Measurements from ENCODE around the gene DMBT1.
"Not testable (repeated sequence)": the region's sequence is repeated elsewhere in the genome, so short reads cannot be mapped to it uniquely, and the experiment has no call there.

Gene DMBT1

GRCh38 chr10:122577311-122577885 lies 16.8 kb downstream of the DMBT1 start:
- DNase-seq (ENCODE audit: low spot score) (no peak), FAIRE-seq (no peak)

- not testable (repeated sequence) for FAIRE-seq; DNase-seq (ENCODE audit: low spot score)
Observed at GRCh38 chr10:122586070-122586469, 25.5 kb downstream of the DMBT1 start.

GRCh38 chr10:122587098-122587760 lies 26.7 kb downstream of the DMBT1 start:
- FAIRE-seq = no peak
- DNase-seq (ENCODE audit: low spot score) = no peak

GRCh38 chr10:122588381-122588780 lies 27.8 kb downstream of the DMBT1 start:
- DNase-seq (ENCODE audit: low spot score) = no peak
- no peak for FAIRE-seq

GRCh38 chr10:122590153-122590552 lies 29.6 kb downstream of the DMBT1 start:
- no peak for DNase-seq (ENCODE audit: low spot score)
- FAIRE-seq = no peak

- DNase-seq (ENCODE audit: low spot score) = no peak
- FAIRE-seq = no peak
Observed at GRCh38 chr10:122591736-122592135, 31.2 kb downstream of the DMBT1 start.

- FAIRE-seq = no peak
Observed at GRCh38 chr10:122592161-122592560, 31.6 kb downstream of the DMBT1 start.

GRCh38 chr10:122617476-122618270 lies 57.1 kb downstream of the DMBT1 start:
- FAIRE-seq = no peak
- DNase-seq (ENCODE audit: low spot score) = no peak

More at GRCh38 chr10:122592161-122592560, 31.6 kb downstream of the DMBT1 start:
- DNase-seq (ENCODE audit: low spot score) = no peak

GRCh38 chr10:122618461-122619165 lies 58.1 kb downstream of the DMBT1 start:
- no peak for FAIRE-seq
- DNase-seq (ENCODE audit: low spot score) = no peak

GRCh38 chr10:122620961-122621360 lies 60.4 kb downstream of the DMBT1 start:
- not testable (repeated sequence) for DNase-seq (ENCODE audit: low spot score); FAIRE-seq

- DNase-seq (ENCODE audit: low spot score) (no peak), FAIRE-seq (no peak)
Observed at GRCh38 chr10:122624546-122624945, 64.0 kb downstream of the DMBT1 start.

GRCh38 chr10:122630526-122630925 lies 70.0 kb downstream of the DMBT1 start:
- DNase-seq (ENCODE audit: low spot score) (no peak), FAIRE-seq (no peak)

- DNase-seq (ENCODE audit: low spot score) = no peak
- FAIRE-seq = no peak
Observed at GRCh38 chr10:122632031-122632430, 71.5 kb downstream of the DMBT1 start.

GRCh38 chr10:122632576-122632975 lies 72.0 kb downstream of the DMBT1 start:
- DNase-seq (ENCODE audit: low spot score) (no peak), FAIRE-seq (no peak)

GRCh38 chr10:122636953-122637352 lies 76.4 kb downstream of the DMBT1 start:
- DNase-seq (ENCODE audit: low spot score) = no peak

GRCh38 chr10:122637376-122637775 lies 76.8 kb downstream of the DMBT1 start:
- DNase-seq (ENCODE audit: low spot score) (no peak), FAIRE-seq (no peak)

More at GRCh38 chr10:122636953-122637352, 76.4 kb downstream of the DMBT1 start:
- no peak for FAIRE-seq

- DNase-seq (ENCODE audit: low spot score) = no peak
- FAIRE-seq = no peak
Observed at GRCh38 chr10:122638106-122638505, 77.6 kb downstream of the DMBT1 start.

GRCh38 chr10:122639801-122640200 lies 79.2 kb downstream of the DMBT1 start:
- no peak for FAIRE-seq

GRCh38 chr10:122640921-122641320 lies 80.4 kb downstream of the DMBT1 start:
- FAIRE-seq = no peak
- no peak for DNase-seq (ENCODE audit: low spot score)

More at GRCh38 chr10:122639801-122640200, 79.2 kb downstream of the DMBT1 start:
- DNase-seq (ENCODE audit: low spot score) = no peak

- no peak for DNase-seq (ENCODE audit: low spot score)
- no peak for FAIRE-seq
Observed at GRCh38 chr10:122642726-122643605, 82.4 kb downstream of the DMBT1 start.
